Measurements from ENCODE around the gene STK25. TPM values are rescaled to one million over a fixed set of nuclear protein-coding genes. Genes with fewer than 3 reads are reported as not detected.
"Not testable (repeated sequence)": the region's sequence is repeated elsewhere in the genome, so short reads cannot be mapped to it uniquely, and the experiment has no call there.

STK25 gene
- total RNA-seq, 2 experiments from 2014 or later, result 76.1 to 81.3 TPM

- no peaks in the 10 kb centered on the region for H3K36me3 Mint-ChIP-seq (ENCODE audit: low read depth)
- Histone ChIP-seq H3K36me3 (ENCODE audit: insufficient read depth, low read length) (no peaks in the 10 kb centered on the region), H3K4me1 (ENCODE audit: insufficient read depth, low read length) (no peaks in the 10 kb centered on the region), H3K27me3 (ENCODE audit: control insufficient read depth in 1 of 2, insufficient read depth in 2 of 2, low read length in 2 of 2) (peaks cover 0 to 9% of the 10 kb centered on the region in 2 experiments), H3K4me3 (ENCODE audit: low read length) (no peak overlapping the region), H3K9me3 (ENCODE audit: control insufficient read depth in 1 of 2, insufficient read depth in 1 of 2, low read length in 2 of 2) (no peaks in the 10 kb centered on the region), H3K27ac (ENCODE audit: low read depth in 1 of 2, low read length in 2 of 2) (no peak overlapping the region)
- no peaks in the 10 kb centered on the region for H3K9me3 Mint-ChIP-seq
- intact Hi-C loops (cut with DNase I, micrococcal nuclease), result no loop called here
- no peak for TF ChIP-seq CTCF (IDR thresholded peaks at IDR 0.05)
- H3K27ac Mint-ChIP-seq, result no peak overlapping the region
- ChIA-PET CTCF (no interaction called here), POLR2A (no interaction called here)
- DNase-seq (no peak), ATAC-seq (ENCODE audit: poor library complexity) (no peak)
- peaks cover 33% of the 10 kb centered on the region for H3K27me3 Mint-ChIP-seq
- H3K4me1 Mint-ChIP-seq (ENCODE audit: low read depth), result no peaks in the 10 kb centered on the region
- H3K4me3 Mint-ChIP-seq, result no peak overlapping the region
Observed at GRCh38 chr2:241458687-241459086, 49.7 kb downstream of the STK25 start.

GRCh38 chr2:241456546-241456945 lies 51.8 kb downstream of the STK25 start:
- no peak overlapping the region for H3K27ac Mint-ChIP-seq
- Histone ChIP-seq H3K4me3 (ENCODE audit: low read length) (no peak overlapping the region), H3K9me3 (ENCODE audit: control insufficient read depth in 1 of 2, insufficient read depth in 1 of 2, low read length in 2 of 2) (no peaks in the 10 kb centered on the region), H3K27me3 (ENCODE audit: control insufficient read depth in 1 of 2, insufficient read depth in 2 of 2, low read length in 2 of 2) (peaks cover 0 to 9% of the 10 kb centered on the region in 2 experiments), H3K27ac (ENCODE audit: low read depth in 1 of 2, low read length in 2 of 2) (no peak overlapping the region), H3K4me1 (ENCODE audit: insufficient read depth, low read length) (no peaks in the 10 kb centered on the region), H3K36me3 (ENCODE audit: insufficient read depth, low read length) (no peaks in the 10 kb centered on the region)
- ATAC-seq (ENCODE audit: poor library complexity) (no peak), DNase-seq (no peak)
- ChIA-PET CTCF (no interaction called here), POLR2A (no interaction called here)
- peaks cover 38% of the 10 kb centered on the region for H3K27me3 Mint-ChIP-seq
- TF ChIP-seq CTCF (IDR thresholded peaks at IDR 0.05), result no peak
- H3K36me3 Mint-ChIP-seq (ENCODE audit: low read depth), result no peaks in the 10 kb centered on the region
- no peak overlapping the region for H3K4me3 Mint-ChIP-seq
- intact Hi-C loops (cut with DNase I, micrococcal nuclease), result no loop called here
- H3K9me3 Mint-ChIP-seq, result no peaks in the 10 kb centered on the region
- no peaks in the 10 kb centered on the region for H3K4me1 Mint-ChIP-seq (ENCODE audit: low read depth)

GRCh38 chr2:241454837-241455485 lies 53.4 kb downstream of the STK25 start:
- Histone ChIP-seq H3K36me3 (ENCODE audit: insufficient read depth, low read length) (no peaks in the 10 kb centered on the region), H3K27ac (ENCODE audit: low read depth in 1 of 2, low read length in 2 of 2) (no peak overlapping the region), H3K4me3 (ENCODE audit: low read length) (no peak overlapping the region), H3K27me3 (ENCODE audit: control insufficient read depth in 1 of 2, insufficient read depth in 2 of 2, low read length in 2 of 2) (peaks cover 0 to 9% of the 10 kb centered on the region in 2 experiments), H3K4me1 (ENCODE audit: insufficient read depth, low read length) (no peaks in the 10 kb centered on the region), H3K9me3 (ENCODE audit: control insufficient read depth in 1 of 2, insufficient read depth in 1 of 2, low read length in 2 of 2) (no peaks in the 10 kb centered on the region)
- Mint-ChIP-seq H3K4me3 (no peak overlapping the region), H3K9me3 (no peaks in the 10 kb centered on the region), H3K36me3 (ENCODE audit: low read depth) (no peaks in the 10 kb centered on the region), H3K27me3 (peaks cover 45% of the 10 kb centered on the region), H3K27ac (no peak overlapping the region), H3K4me1 (ENCODE audit: low read depth) (no peaks in the 10 kb centered on the region)
- ATAC-seq (ENCODE audit: poor library complexity) (no peak), DNase-seq (no peak)
- POLR2A ChIA-PET, result interaction anchor here (0.6 kb wide), 1 partner anchor 103 kb away, joined by 3 read pairs; the partner anchor contains the start of gene BOK
- no peak for TF ChIP-seq CTCF (IDR thresholded peaks at IDR 0.05)
- intact Hi-C loops (cut with DNase I, micrococcal nuclease), result no loop called here
- CTCF ChIA-PET, result no interaction called here

- POLR2A ChIA-PET; H3K4me1 Mint-ChIP-seq (ENCODE audit: low read depth); H3K4me3 ChIP-seq (ENCODE audit: low read length); H3K27ac ChIP-seq (ENCODE audit: low read depth in 1 of 2, low read length in 2 of 2); H3K4me1 ChIP-seq (ENCODE audit: insufficient read depth, low read length); H3K27me3 ChIP-seq (ENCODE audit: control insufficient read depth in 1 of 2, insufficient read depth in 2 of 2, low read length in 2 of 2); H3K9me3 Mint-ChIP-seq; H3K27ac Mint-ChIP-seq; H3K9me3 ChIP-seq (ENCODE audit: control insufficient read depth in 1 of 2, insufficient read depth in 1 of 2, low read length in 2 of 2); CTCF ChIA-PET; DNase-seq; ATAC-seq (ENCODE audit: poor library complexity); H3K36me3 ChIP-seq (ENCODE audit: insufficient read depth, low read length); H3K4me3 Mint-ChIP-seq; H3K36me3 Mint-ChIP-seq (ENCODE audit: low read depth); intact Hi-C loops (cut with DNase I, micrococcal nuclease): not testable (repeated sequence)
- peaks cover 53% of the 10 kb centered on the region for H3K27me3 Mint-ChIP-seq
Observed at GRCh38 chr2:241453919-241454318, 54.5 kb downstream of the STK25 start.
